CD4-positive, alpha-beta T cell treated with Interleukin-10 for 1 hour (primary cell): ENCODE data around the gene PTCD1.

ENCODE experiments used
- DNase-seq: peaks from one replicate; pipeline ENCODE4 v3.0.0-alpha.2; 2020

Gene PTCD1

DNA sequence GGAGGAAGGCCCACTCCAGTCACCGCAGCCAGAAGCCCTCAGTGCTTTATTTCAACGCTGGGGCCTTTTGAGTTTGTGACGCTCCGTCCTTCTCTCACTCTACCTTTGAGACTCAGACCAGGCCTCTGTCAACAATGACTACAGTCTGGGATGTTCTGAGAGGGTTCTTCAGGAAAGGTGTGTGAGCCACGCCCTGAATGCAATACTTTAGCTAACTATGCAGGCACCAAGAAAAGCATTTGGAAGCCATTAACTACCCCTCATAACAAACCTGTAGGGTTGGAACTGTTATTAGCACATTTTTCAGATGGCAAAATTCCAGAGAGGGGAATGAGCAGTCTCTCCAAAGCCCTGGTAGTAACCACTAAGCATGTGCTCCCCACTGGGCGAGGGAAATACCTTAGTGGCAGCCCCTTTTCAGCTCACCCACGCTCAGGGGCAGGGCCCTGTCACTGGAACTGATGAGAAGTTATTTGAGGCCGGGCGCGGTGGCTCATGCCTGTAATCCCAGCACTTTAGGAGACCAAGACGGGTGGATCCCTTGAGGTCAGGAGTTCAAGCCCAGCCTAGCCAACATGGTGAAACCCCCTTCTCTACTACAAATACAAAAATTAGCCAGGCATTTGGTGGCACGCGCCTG, 69.7 kb downstream of the PTCD1 start:
- no peak for DNase-seq
